Measurements from ENCODE around the gene TOP2A.

TOP2A gene

DNA sequence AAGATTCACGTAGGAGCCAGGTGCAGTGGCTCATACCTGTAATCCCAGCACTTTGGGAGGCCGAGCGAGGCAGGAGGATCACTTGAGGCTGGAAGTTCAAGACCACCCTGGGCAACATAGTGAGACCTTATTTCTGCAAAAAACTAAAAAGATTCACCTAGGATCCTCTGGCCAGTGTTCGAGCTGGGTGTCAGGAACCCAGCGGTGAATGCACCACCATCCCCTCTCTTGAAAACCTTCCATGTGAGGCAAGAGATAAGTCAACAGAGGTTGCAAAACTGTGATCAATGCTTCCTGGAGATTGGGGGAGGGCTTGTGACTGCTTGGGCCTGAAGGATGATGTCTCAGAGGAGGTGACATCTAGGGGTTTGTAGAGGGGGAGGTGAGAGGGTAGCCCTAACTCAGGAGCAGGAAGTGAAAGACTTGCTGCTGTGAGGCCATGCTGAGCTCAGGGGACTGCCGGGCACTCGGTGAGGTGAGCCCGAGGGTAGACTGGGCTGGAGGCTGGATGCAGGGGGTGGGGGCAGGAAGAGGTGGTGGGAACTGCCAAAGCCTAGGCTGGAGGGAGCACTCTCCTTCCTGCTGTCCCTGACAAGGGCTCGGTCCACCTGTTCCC, 64.8 kb downstream of the TOP2A start:
- H3K4me1 Mint-ChIP-seq = peaks cover 55% of the 10 kb centered on the region
- peak overlapping the region; percentile 2 for H3K4me3 Mint-ChIP-seq
- no peaks in the 10 kb centered on the region for H3K9me3 Mint-ChIP-seq
- ATAC-seq (peak; percentile 68), DNase-seq (ENCODE audit: low spot score in 2 of 2) (no peak)
- H3K36me3 Mint-ChIP-seq = peaks cover 96% of the 10 kb centered on the region
- peak overlapping the region; percentile 80 for H3K27ac Mint-ChIP-seq

DNA sequence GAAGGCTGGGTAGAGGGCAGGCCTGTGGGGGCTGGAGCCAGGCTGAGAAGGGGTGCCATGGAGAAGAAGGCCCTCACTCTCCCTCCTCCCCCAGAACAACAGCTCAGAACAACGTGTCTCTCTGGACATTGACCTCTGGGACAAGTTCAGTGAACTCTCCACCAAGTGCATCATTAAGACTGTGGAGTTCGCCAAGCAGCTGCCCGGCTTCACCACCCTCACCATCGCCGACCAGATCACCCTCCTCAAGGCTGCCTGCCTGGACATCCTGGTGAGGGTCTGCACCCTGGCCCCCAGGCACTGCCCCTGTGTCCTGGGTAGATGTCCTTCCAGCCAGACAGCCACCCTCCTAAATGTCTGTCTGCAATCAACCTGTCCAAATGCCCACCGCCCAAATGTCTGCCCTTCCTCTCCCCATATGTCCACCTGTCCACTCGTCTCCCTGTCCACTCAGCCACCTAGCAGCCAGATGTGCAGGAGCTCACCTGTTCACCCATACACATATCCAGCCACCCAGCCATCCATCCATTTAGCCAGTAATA, 65.4 kb downstream of the TOP2A start:
- peak overlapping the region; percentile 2 for H3K4me3 Mint-ChIP-seq
- peak overlapping the region; percentile 80 for H3K27ac Mint-ChIP-seq
- H3K4me1 Mint-ChIP-seq = peaks cover 60% of the 10 kb centered on the region
- DNase-seq (ENCODE audit: low spot score in 2 of 2) (no peak), ATAC-seq (no peak)
- H3K9me3 Mint-ChIP-seq = no peaks in the 10 kb centered on the region
- H3K36me3 Mint-ChIP-seq = peaks cover 96% of the 10 kb centered on the region

DNA sequence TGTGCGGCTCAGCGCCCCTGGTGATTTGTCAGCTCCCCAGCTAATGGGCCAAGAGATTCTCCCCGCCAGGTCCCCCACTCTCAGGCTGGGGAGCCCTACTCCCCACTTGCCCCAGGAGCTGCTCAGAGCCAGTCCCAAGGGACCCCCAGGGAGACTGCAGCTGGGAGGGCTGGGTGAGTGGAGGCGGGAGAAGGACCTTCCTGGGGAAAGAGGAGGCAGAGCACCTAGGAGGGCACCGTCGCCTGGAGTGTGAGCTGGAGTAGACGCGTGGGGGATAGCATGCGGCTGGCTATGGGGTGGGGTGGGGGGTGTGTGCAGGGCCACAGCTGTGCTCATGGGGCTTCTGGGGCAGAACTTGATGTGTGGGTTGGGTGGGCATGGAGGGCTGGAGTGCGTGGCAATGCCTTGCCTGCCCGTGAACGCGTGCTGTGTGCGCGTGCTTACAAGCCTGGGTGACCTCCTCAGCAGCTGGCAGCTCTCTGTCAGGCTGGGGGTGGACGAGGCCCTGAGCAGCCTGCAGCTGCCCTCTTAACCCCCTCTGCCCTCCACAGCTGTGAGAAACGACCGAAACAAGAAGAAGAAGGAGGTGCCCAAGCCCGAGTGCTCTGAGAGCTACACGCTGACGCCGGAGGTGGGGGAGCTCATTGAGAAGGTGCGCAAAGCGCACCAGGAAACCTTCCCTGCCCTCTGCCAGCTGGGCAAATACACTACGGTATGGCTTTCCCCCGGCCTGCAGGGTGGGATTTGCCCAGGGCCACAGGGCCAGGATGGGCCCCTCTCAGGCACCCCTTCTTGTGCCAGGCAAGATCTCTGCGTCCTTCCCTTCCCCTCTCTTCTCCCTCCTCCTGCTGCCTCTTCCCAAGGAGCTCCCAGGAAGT, 66.1 kb downstream of the TOP2A start:
- no peaks in the 10 kb centered on the region for H3K9me3 Mint-ChIP-seq
- H3K4me1 Mint-ChIP-seq = peaks cover 67% of the 10 kb centered on the region
- DNase-seq (ENCODE audit: low spot score in 2 of 2) (no peak), ATAC-seq (no peak)
- peaks cover 96% of the 10 kb centered on the region for H3K36me3 Mint-ChIP-seq
- no peak overlapping the region for H3K4me3 Mint-ChIP-seq
- peak overlapping the region; percentile 80 for H3K27ac Mint-ChIP-seq

DNA sequence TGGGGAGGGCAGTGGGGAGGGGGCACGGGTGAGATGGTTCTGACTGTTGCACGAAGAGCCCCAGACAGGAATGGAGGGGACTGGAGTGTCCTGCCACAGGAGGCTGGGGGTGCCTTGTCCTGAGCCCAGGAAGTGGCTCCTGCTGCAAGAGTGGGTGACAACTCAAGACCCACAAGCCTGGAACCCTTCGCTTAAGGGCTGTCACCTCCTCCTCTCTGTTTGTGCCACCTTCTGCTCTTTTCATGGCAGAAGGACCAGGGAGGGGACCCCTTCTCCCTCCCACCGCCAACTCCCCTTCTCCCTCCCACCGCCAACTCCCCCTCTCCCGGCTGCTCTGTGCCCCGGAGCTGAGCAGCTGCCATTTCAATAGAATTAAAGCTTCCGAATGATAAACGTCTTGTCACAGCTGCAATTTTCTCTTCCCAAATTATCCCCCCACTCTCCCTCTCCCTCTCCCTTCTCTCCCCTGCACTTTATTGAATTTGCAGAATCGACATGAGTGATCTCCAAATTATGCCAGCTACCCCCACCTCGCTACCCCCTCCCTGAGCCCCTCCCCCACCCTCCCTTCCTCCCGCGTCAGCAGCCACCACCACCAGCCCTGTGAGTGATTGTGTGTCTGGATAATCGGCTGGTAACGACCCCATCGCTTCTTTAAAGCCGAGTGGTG, 66.9 kb downstream of the TOP2A start:
- Mint-ChIP-seq H3K4me3 (no peak overlapping the region), H3K36me3 (peaks cover 99% of the 10 kb centered on the region), H3K9me3 (no peaks in the 10 kb centered on the region), H3K4me1 (peaks cover 75% of the 10 kb centered on the region), H3K27ac (peak overlapping the region; percentile 80)
- DNase-seq (ENCODE audit: low spot score in 2 of 2) = no peak
- ATAC-seq = no peak

DNA sequence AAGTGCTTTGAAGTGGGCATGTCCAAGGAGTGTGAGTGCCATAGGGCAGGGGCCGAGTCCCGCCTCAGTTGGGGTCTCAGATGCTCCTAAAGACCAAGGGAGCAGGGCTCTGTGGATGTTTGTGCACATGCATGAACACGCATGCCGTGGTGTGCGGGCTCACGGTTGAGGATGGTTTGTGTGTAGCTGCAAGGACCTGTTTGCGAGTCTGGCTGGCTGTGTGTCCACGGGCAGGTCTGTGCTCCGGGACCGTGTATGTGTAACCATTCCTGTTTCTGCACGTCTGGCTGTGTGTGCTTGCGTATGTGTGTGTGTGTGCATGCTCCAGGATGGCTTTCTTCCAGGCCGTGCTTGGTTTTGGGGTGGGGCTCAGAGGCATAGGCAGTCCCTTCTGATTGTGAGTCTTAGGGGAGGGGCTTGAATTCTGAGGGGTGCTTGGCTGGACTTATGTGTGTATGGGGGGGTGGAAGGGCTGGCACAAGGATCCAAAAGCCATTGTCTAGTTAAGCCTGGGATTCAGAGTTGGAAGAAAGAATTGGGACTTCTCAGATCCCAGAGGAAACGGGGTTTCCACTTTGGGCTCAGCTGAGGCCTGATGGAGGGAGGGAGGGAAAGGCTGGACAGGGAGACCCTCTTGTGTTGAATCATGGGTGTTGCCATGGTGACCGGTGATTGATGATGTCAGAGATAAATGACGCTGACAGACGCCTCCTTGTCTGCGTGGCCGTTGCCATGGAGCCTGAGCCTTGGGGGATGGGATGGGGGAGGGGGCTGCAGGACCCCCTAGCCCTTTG, 67.6 kb downstream of the TOP2A start:
- no peak overlapping the region for H3K4me3 Mint-ChIP-seq
- peaks cover 99% of the 10 kb centered on the region for H3K36me3 Mint-ChIP-seq
- DNase-seq (ENCODE audit: low spot score in 2 of 2) = no peak
- no peaks in the 10 kb centered on the region for H3K9me3 Mint-ChIP-seq
- ATAC-seq = no peak
- peaks cover 82% of the 10 kb centered on the region for H3K4me1 Mint-ChIP-seq
- peak overlapping the region; percentile 69 for H3K27ac Mint-ChIP-seq

DNA sequence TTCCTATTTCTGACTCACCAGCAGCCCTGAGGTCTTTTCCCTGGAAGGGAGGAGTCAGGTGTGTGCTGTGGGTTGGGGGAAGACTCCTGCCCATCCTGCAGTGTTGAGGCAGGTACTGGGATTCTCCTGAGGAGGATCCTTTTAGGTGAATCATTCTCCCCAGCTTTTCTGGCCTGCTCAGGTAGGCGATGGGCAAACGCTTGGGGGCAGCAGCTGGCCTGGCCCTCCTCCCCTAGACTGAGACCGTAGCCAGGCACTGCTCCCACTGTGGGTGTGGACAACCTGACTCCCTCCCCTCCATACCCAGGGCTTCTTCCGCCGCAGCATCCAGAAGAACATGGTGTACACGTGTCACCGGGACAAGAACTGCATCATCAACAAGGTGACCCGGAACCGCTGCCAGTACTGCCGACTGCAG, 68.2 kb downstream of the TOP2A start:
- no peak overlapping the region for H3K4me3 Mint-ChIP-seq
- peaks cover 99% of the 10 kb centered on the region for H3K36me3 Mint-ChIP-seq
- H3K27ac Mint-ChIP-seq = peak overlapping the region; percentile 69
- DNase-seq (ENCODE audit: low spot score in 2 of 2) (no peak), ATAC-seq (no peak)
- H3K9me3 Mint-ChIP-seq = no peaks in the 10 kb centered on the region
- H3K4me1 Mint-ChIP-seq = peaks cover 83% of the 10 kb centered on the region

DNA sequence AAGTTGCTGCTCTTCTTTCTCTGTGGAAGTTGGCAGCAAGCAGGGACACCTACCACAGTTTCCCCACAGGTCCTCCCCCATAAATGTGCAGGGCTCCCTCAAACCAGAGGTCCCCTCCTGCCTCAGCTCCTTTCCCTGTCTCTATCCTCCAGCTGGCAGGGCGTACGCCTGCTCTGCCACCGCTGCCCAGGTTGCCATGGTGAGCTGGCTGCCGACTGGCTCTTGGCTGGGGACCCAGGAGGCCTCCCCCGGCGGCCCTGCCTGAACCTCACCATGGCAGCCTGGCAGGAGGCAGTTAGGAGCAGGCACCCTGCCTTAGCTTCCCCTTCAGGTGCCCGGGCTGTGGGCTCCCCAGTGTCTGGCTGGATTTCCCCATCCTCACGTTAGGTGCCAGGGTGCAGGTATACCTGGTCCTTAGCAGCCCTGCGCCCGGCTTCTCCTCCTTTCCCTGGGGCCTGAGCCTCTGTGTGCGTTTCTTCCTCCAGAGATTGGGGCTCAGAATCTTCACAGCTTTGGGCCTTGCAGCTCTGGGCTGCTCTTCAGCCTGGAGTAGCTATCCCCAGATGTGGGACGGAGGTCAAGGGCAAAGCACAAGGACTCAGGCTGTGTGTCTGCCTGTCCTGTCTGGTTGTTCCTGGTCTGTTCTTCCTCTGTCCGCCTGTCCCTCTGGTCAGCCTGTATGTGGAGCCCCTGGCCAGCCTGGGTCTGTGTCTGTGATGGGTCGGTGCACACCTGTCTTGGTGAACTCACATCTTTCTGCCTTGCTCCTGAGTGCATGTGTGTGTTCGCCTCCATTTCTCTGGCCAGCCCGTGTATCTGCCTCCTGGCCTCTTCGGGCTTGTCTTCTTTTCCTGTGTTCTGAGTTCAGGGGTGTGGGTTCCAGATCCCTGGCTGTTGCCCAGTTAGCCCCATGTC, 68.9 kb downstream of the TOP2A start:
- H3K27ac Mint-ChIP-seq = peak overlapping the region; percentile 88

DNA sequence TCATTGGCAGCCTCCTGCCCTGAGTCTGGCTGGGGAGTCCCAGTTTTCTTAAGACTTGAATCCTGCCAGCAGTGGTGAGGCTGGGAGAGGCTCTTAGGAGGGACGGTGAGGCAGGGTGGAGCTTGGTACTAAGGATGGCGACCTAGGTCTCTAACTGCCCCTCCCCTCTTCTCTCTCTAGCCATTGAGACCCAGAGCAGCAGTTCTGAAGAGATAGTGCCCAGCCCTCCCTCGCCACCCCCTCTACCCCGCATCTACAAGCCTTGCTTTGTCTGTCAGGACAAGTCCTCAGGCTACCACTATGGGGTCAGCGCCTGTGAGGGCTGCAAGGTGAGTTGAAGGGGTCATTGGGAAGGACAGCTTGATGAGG, 69.6 kb downstream of the TOP2A start:
- peak overlapping the region; percentile 71 for H3K4me3 Mint-ChIP-seq
- H3K27ac Mint-ChIP-seq = peak overlapping the region; percentile 88
- no peak for DNase-seq (ENCODE audit: low spot score in 2 of 2)
- H3K36me3 Mint-ChIP-seq = peaks cover 100% of the 10 kb centered on the region
- ATAC-seq = no peak
- H3K4me1 Mint-ChIP-seq = peaks cover 91% of the 10 kb centered on the region
- H3K9me3 Mint-ChIP-seq = no peaks in the 10 kb centered on the region

More for the DNA sequence above, 68.9 kb downstream of the TOP2A start:
- DNase-seq (ENCODE audit: low spot score in 2 of 2) (no peak), ATAC-seq (no peak)
- Mint-ChIP-seq H3K4me1 (peaks cover 85% of the 10 kb centered on the region), H3K9me3 (no peaks in the 10 kb centered on the region), H3K36me3 (peaks cover 100% of the 10 kb centered on the region), H3K4me3 (no peak overlapping the region)

DNA sequence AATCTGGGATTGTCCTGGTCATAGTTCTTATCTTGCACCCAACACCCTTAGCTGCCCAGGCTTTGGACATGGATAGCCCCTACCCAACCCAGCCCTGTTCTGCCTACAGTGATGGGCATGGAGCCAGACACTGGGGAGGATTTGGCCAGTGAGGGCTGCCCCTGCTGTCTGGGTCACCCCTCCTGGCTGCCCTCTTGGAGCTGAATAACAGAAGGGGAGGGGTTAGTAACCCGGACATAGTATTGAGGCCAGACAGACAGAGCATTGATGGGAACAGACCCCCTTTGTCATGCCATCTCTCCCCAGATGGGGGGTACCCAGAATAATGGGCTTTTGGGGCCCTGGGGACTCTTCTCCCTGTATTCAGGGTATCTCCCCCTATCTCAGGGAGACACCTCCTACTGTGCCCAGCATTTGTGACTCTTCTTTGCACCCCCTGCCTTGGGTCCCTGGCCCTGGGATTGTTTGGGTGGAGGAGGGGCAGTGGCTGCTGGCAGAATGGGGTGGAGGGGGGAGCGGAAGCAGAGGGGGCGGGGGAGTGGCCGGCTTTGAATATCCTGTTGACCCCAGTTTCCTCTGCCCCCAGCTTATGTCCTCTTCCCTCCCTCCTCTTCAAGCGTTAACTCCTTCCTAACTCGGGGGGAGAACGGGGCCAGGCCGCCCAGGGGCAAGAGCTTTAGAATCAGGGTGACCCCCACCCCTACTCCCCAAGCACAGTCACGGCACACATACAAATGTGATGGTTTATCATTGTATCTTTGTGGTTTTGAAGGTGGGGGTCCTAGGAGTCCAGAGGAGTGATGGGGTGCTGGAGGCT, 70.2 kb downstream of the TOP2A start:
- peak overlapping the region; percentile 71 for H3K4me3 Mint-ChIP-seq
- H3K27ac Mint-ChIP-seq = peak overlapping the region; percentile 88
- DNase-seq (ENCODE audit: low spot score in 2 of 2) (no peak), ATAC-seq (no peak)
- peaks cover 100% of the 10 kb centered on the region for H3K36me3 Mint-ChIP-seq
- H3K9me3 Mint-ChIP-seq = no peaks in the 10 kb centered on the region
- peaks cover 91% of the 10 kb centered on the region for H3K4me1 Mint-ChIP-seq

DNA sequence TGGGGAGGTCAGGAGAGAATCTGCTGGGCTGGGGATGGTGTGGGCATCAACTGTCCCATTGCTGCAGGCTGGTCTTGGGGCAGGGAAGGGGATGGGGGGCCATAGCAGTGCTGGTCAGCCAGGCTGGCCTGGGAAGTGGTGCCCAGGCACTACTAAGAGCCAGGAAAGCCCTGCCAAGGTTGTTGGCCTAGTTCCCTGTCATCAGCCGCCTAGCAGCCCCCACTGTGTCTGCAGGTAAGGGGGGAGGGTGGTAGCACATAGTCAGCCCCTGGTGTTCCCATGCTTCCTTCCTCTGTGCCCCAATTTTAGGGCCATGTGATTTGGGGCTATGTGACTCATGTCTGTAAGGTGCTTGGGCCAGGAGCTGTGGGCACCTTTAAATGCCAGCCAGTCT, 70.9 kb downstream of the TOP2A start:
- Mint-ChIP-seq H3K4me1 (peaks cover 90% of the 10 kb centered on the region), H3K9me3 (no peaks in the 10 kb centered on the region), H3K4me3 (peak overlapping the region; percentile 71), H3K36me3 (peaks cover 96% of the 10 kb centered on the region), H3K27ac (peak overlapping the region; percentile 88)
- DNase-seq (ENCODE audit: low spot score in 2 of 2) (no peak), ATAC-seq (peak; percentile 17)

DNA sequence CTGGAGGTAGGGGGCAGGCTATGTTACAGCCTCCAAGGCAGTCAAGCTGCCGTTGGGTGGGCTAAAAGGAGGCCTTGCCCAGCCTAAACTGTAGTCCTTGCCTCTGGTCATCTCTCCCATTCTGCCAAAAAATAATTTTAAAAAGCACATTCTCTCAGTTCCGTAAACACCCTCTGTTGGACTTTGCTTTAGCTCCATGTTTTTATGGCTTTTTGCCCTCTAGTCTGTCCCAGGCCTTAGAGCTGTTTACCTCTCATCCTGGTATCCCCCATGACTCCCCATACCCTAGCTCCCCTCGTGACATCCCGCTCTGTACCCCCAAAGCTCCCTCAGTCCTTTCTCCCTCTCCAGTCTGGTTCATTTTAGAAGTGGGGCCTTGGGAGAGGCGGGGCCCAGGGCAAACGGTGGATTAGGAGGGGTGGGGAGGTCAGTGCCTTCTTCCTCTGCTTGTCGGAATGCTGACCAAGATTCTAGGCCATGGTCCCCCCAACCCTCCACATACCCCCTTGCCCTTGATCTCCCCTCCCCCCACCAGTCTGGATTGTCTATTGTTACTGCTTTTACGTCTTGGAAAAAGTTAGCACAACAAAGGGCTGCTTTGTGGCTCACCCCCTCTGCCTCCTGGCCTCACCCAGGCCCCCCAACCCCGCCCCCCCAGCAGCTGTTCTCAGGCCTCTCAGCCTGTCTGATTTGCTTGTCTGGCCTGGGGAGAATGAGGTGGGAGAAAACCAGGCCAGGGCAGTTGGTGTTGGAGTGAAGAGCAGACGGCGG, 71.5 kb downstream of the TOP2A start:
- Mint-ChIP-seq H3K4me1 (peaks cover 88% of the 10 kb centered on the region), H3K27ac (peak overlapping the region; percentile 88), H3K4me3 (peak overlapping the region; percentile 71), H3K36me3 (peaks cover 94% of the 10 kb centered on the region), H3K9me3 (no peaks in the 10 kb centered on the region)
- ATAC-seq (no peak), DNase-seq (ENCODE audit: low spot score in 2 of 2) (no peak)

DNA sequence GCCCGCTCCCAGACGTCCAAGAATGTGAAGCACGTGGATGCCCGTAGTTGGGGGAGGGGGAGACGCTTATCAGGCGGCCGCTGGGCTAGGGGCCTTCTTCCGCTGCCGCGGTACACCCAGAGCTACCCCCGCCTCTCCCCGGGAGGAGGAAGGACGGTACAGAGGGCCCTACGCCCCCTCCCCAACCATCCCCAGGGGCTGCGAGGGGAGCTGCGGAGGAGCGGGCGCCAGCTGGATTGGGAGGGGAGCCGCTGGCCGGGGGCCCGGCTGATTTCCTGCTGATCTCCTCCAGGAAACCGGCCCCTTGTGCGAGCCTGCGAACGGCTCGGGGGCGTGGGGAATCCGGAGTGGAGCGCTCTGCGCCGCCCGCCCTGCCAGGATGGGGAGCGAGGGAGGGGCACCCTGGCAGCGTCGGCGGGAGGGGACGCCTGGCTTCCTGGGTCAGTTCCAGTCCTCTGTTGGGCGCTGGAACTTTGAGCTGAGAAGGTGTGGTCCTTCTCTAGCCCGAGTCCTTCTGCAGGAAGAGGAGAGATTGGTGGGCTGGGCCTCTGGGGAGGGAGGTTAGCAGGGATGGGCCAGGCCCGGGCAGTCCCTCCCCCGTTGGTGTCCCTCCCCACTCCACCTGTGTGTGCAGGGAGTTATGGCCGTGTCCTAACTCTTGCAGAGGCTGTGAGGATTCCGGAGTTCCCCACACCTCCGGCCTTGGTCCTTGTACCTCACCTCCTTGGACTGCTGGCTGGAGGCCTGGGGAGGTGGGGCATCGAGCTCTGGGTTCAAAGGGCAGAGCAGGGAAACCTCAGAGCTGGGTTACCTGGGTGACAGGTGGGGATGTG, 72.3 kb downstream of the TOP2A start:
- Mint-ChIP-seq H3K27ac (peak overlapping the region; percentile 88), H3K4me1 (peaks cover 96% of the 10 kb centered on the region), H3K9me3 (no peaks in the 10 kb centered on the region), H3K4me3 (peak overlapping the region; percentile 71), H3K36me3 (peaks cover 93% of the 10 kb centered on the region)
- no peak for ATAC-seq
- DNase-seq (ENCODE audit: low spot score in 2 of 2) = no peak

Data from stimulated activated effector memory CD8-positive, alpha-beta T cell treated with anti-CD3 and anti-CD28 coated beads, Interleukin-12 subunit alpha, Interleukin-12 subunit beta, amount 100 ng/mL, for 72 hours (primary cell).